BJ (cell line): ENCODE measurements around the gene PLIN3. TPM values are rescaled to one million over a fixed set of nuclear protein-coding genes. Genes with fewer than 3 reads are reported as not detected.

Experiments
- CTCF ChIA-PET: fragments of 350-600 bp; formaldehyde crosslinking; extraction: SDS; loops from one replicate; lab custom pipeline; 2021; ENCODE audit warnings: antibody characterized with exemption, inconsistent platforms; lab: Yijun Ruan, JAX
- POLR2A ChIA-PET: fragments of 300-600 bp; sonication (Branson Sonifier 250); formaldehyde crosslinking; extraction: SDS; loops from one replicate; lab custom pipeline; 2021; ENCODE audit warnings: antibody characterized with exemption; lab: Charles Lee
- DNase-seq: peaks from one replicate; pipeline ENCODE4 v3.0.0-alpha.2; 2011; ENCODE audit warnings: low read depth
- H3K27me3 ChIP-seq: 2 replicates; pipeline ENCODE4 v1.6.0; 2011; ENCODE audit warnings: low read length; ENCODE audit not compliant: control insufficient read depth, insufficient read depth
- H3K36me3 ChIP-seq: 2 replicates; pipeline ENCODE4 v1.5.1; 2011; ENCODE audit warnings: low read length; ENCODE audit not compliant: control insufficient read depth, insufficient read depth
- H3K4me3 ChIP-seq: 2 replicates; pipeline ENCODE4 v1.5.1; 2011; ENCODE audit warnings: low read depth, mild to moderate bottlenecking, control low read depth, low read length
- polyA plus RNA-seq: library from polyadenylated mRNA; depleted of rRNA; stranded (reverse); fragments of >200 nt; gene quantifications from 2 replicates; pipeline ENCODE4 v1.2.3, GENCODE V29; 2011
- TF ChIP-seq, protein P1 (sequence below): IDR thresholded peaks from 2 replicates; pipeline ENCODE4 v1.5.1; 2011; ENCODE audit warnings: low read depth, mild to moderate bottlenecking, control low read depth, inconsistent platforms, low read length, moderate library complexity; ENCODE audit not compliant: insufficient read depth

The PLIN3 gene
- polyA plus RNA-seq, 1 experiment = 211 TPM

GRCh38 chr19:4821265-4821664, 46.2 kb downstream of the PLIN3 start:
- Histone ChIP-seq H3K36me3 (peaks cover 22% of the 10 kb centered on the region), H3K27me3 (no peaks in the 10 kb centered on the region), H3K4me3 (no peak overlapping the region)
- ChIA-PET POLR2A (no interaction called here), CTCF (no interaction called here)
- DNase-seq = no peak
- TF ChIP-seq, protein P1, sequence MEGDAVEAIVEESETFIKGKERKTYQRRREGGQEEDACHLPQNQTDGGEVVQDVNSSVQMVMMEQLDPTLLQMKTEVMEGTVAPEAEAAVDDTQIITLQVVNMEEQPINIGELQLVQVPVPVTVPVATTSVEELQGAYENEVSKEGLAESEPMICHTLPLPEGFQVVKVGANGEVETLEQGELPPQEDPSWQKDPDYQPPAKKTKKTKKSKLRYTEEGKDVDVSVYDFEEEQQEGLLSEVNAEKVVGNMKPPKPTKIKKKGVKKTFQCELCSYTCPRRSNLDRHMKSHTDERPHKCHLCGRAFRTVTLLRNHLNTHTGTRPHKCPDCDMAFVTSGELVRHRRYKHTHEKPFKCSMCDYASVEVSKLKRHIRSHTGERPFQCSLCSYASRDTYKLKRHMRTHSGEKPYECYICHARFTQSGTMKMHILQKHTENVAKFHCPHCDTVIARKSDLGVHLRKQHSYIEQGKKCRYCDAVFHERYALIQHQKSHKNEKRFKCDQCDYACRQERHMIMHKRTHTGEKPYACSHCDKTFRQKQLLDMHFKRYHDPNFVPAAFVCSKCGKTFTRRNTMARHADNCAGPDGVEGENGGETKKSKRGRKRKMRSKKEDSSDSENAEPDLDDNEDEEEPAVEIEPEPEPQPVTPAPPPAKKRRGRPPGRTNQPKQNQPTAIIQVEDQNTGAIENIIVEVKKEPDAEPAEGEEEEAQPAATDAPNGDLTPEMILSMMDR = no peak

GRCh38 chr19:4817467-4818277, 49.8 kb downstream of the PLIN3 start:
- no peaks in the 10 kb centered on the region for H3K27me3 ChIP-seq
- ChIA-PET POLR2A (no interaction called here), CTCF (interaction anchor here (1.1 to 1.7 kb wide), 2 partner anchors 11 to 34 kb away, joined by 3 to 4 read pairs; no protein-coding TSS in a partner anchor)
- H3K4me3 ChIP-seq = no peak overlapping the region
- TF ChIP-seq, protein P1 = no peak
- peaks cover 26% of the 10 kb centered on the region for H3K36me3 ChIP-seq
- DNase-seq = no peak

DNA sequence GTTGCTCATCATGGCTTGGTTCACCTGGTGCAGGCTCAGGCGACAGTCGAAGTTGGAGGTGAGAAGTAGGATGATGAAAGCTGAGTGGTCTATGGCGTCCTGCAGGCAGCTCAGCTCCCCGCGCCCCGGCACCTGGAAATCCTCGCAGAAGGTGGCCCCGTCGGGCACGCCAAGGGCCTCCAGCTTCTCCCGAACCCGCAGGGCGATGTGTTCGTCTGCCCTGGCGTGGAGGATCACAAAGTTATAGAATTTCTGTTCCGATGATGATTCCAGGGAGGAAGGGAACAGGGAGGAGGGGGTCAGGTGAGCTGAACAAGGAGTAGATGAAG, 50.6 kb downstream of the PLIN3 start:
- TF ChIP-seq, protein P1 = no peak
- H3K4me3 ChIP-seq = no peak overlapping the region
- H3K27me3 ChIP-seq = no peaks in the 10 kb centered on the region
- no peak for DNase-seq
- ChIA-PET CTCF (interaction anchor here (1.1 to 1.7 kb wide), 2 partner anchors 11 to 35 kb away, joined by 3 to 4 read pairs; no protein-coding TSS in a partner anchor), POLR2A (no interaction called here)
- peaks cover 26% of the 10 kb centered on the region for H3K36me3 ChIP-seq

DNA sequence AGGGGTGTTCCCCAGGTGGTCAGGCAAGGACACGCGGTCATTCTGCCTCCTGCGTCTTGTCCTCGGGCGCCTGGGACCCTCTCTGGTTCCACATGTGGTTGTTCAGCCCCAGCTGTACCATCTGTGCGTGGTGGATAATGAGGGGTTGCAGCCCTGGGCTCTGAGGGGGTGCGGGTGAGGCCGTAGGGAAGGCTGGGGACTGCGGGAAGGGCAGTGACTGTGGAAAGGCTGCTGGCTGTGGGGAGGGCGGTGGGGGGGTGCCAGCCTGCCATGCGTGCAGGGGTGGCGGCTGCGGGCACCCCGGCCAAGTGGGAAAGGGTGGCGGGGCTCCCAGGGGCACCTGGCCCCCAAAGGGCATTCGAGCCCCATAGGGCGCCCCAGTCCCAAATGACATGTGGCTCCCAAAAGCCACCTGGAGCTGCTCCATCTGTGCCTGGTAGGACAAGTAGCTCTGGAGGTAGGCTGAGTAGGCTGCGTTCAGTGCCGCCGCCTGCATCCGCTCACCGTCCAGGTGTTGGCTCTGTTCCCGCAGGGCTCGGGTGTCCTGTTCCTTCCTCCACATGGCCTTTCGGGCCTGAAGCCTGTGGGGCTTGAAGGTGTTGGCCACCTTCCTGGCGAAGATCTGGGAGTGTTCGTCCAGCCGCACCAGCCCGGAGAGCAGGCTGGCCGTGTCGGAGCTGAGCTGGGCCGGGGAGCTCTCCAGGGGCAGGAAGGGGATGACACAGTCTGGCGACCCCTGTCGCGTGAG, 51.1 kb downstream of the PLIN3 start:
- ChIA-PET POLR2A (no interaction called here), CTCF (interaction anchor here (1.1 to 1.7 kb wide), 2 partner anchors 12 to 35 kb away, joined by 3 to 4 read pairs; no protein-coding TSS in a partner anchor)
- Histone ChIP-seq H3K36me3 (peaks cover 26% of the 10 kb centered on the region), H3K27me3 (no peaks in the 10 kb centered on the region), H3K4me3 (no peak overlapping the region)
- TF ChIP-seq, protein P1 = no peak
- no peak for DNase-seq
